ENCODE measurements around the gene TTC9B.

DNA sequence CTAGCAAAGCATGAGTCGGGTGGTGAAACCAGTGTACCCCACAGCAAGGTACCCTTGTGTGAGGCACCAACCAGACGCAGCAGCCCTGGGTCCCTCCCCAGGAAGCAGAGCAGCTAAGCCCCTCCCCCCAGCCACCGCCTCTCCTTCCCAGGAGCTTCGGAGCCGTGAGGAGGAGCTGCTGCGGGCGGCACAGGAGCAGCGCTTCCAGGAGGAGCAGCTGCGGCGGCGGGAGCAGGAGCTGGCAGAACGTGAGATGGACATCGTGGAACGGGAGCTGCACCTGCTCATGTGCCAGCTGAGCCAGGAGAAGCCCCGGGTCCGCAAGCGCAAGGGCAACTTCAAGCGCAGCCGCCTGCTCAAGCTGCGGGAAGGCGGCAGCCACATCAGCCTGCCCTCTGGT, 12.4 kb downstream of the TTC9B start:
- TF ChIP-seq, protein P1, sequence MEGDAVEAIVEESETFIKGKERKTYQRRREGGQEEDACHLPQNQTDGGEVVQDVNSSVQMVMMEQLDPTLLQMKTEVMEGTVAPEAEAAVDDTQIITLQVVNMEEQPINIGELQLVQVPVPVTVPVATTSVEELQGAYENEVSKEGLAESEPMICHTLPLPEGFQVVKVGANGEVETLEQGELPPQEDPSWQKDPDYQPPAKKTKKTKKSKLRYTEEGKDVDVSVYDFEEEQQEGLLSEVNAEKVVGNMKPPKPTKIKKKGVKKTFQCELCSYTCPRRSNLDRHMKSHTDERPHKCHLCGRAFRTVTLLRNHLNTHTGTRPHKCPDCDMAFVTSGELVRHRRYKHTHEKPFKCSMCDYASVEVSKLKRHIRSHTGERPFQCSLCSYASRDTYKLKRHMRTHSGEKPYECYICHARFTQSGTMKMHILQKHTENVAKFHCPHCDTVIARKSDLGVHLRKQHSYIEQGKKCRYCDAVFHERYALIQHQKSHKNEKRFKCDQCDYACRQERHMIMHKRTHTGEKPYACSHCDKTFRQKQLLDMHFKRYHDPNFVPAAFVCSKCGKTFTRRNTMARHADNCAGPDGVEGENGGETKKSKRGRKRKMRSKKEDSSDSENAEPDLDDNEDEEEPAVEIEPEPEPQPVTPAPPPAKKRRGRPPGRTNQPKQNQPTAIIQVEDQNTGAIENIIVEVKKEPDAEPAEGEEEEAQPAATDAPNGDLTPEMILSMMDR (IDR thresholded peaks at IDR 0.05), result no peak
- TF ChIP-seq POLR2A (IDR thresholded peaks at IDR 0.05), result no peak

Data from stomach (tissue), 4 donors.